ENCODE measurements around the gene MED15.

MED15 gene

GRCh38 chr22:20573833-20574615 is 66.6 kb downstream of the MED15 start:
- no peak for DNase-seq

GRCh38 chr22:20574920-20575353 is 67.5 kb downstream of the MED15 start:
- DNase-seq: no peak

GRCh38 chr22:20575724-20576444 is 68.5 kb downstream of the MED15 start:
- DNase-seq: no peak

GRCh38 chr22:20576445-20576816 is 69.0 kb downstream of the MED15 start:
- no peak for DNase-seq

- DNase-seq: no peak
These were observed 69.6 kb downstream of the MED15 start for GRCh38 chr22:20577045-20577444.

GRCh38 chr22:20577549-20577975 is 70.2 kb downstream of the MED15 start:
- no peak for DNase-seq

GRCh38 chr22:20578192-20578591 is 70.8 kb downstream of the MED15 start:
- no peak for DNase-seq

GRCh38 chr22:20578707-20579106 is 71.3 kb downstream of the MED15 start:
- no peak for DNase-seq

GRCh38 chr22:20579273-20580120 is 72.1 kb downstream of the MED15 start:
- peak; percentile 57 for DNase-seq

GRCh38 chr22:20580179-20580578 is 72.8 kb downstream of the MED15 start:
- no peak for DNase-seq

- no peak for DNase-seq
These were observed 73.4 kb downstream of the MED15 start for GRCh38 chr22:20580611-20581502.

GRCh38 chr22:20581503-20582170 is 74.2 kb downstream of the MED15 start:
- DNase-seq: no peak

- no peak for DNase-seq
These were observed 74.7 kb downstream of the MED15 start for GRCh38 chr22:20582171-20582511.

- no peak for DNase-seq
These were observed 75.3 kb downstream of the MED15 start for GRCh38 chr22:20582520-20583361.

GRCh38 chr22:20583471-20583922 is 76.1 kb downstream of the MED15 start:
- no peak for DNase-seq

- DNase-seq: no peak
These were observed 76.8 kb downstream of the MED15 start for GRCh38 chr22:20584029-20584871.

- DNase-seq: peak; percentile 20
These were observed 77.6 kb downstream of the MED15 start for GRCh38 chr22:20584872-20585638.

GRCh38 chr22:20585639-20586402 is 78.4 kb downstream of the MED15 start:
- no peak for DNase-seq

Measured in COR-L47 (cell line).